Fibroblast of pulmonary artery (primary cell): Measurements from ENCODE around the gene CERS5.

ENCODE experiments used
- DNase-seq: peaks from one replicate; pipeline ENCODE4 v3.0.0-alpha.2; 2010; ENCODE audit warnings: low read depth
- H3K4me3 ChIP-seq: replicated peaks from 2 replicates; pipeline ENCODE4 v1.5.1; 2011; ENCODE audit warnings: low read depth, mild to moderate bottlenecking, control low read depth, low read length, moderate library complexity
- CTCF ChIP-seq: IDR thresholded peaks from 2 replicates; pipeline ENCODE4 v1.5.1; 2011; ENCODE audit warnings: mild to moderate bottlenecking, control low read depth, low read length, inconsistent platforms; ENCODE audit errors: missing control alignments

CERS5 gene

GRCh38 chr12:50207424-50207823 lies 40.3 kb upstream of the CERS5 start:
- H3K4me3 ChIP-seq, result no peak overlapping the region
- no peak for DNase-seq
- no peak for TF ChIP-seq CTCF

GRCh38 chr12:50205648-50206047 lies 38.5 kb upstream of the CERS5 start:
- DNase-seq, result no peak
- TF ChIP-seq CTCF, result no peak
- H3K4me3 ChIP-seq, result no peak overlapping the region

GRCh38 chr12:50203691-50204090 lies 36.5 kb upstream of the CERS5 start:
- H3K4me3 ChIP-seq, result no peak overlapping the region
- TF ChIP-seq CTCF, result no peak
- DNase-seq, result no peak

- DNase-seq, result peak; percentile 79
- no peak for TF ChIP-seq CTCF
- no peak overlapping the region for H3K4me3 ChIP-seq
Measured at GRCh38 chr12:50201987-50202521, 34.9 kb upstream of the CERS5 start.

- peak; percentile 59 for DNase-seq
- H3K4me3 ChIP-seq, result no peak overlapping the region
- TF ChIP-seq CTCF, result no peak
Measured at GRCh38 chr12:50200552-50201273, 33.5 kb upstream of the CERS5 start.

GRCh38 chr12:50198829-50199228 lies 31.7 kb upstream of the CERS5 start:
- DNase-seq, result no peak
- no peak overlapping the region for H3K4me3 ChIP-seq
- no peak for TF ChIP-seq CTCF

- peak; percentile 81 for DNase-seq
- TF ChIP-seq CTCF, result no peak
Measured at GRCh38 chr12:50197297-50197727, 30.1 kb upstream of the CERS5 start.

More at GRCh38 chr12:50197297-50197727, 30.1 kb upstream of the CERS5 start:
- H3K4me3 ChIP-seq, result no peak overlapping the region
